B cell (primary cell): ENCODE data around the gene SHROOM2. TPM values are rescaled to one million over a fixed set of nuclear protein-coding genes. Genes with fewer than 3 reads are reported as not detected.

ENCODE experiments used
- ATAC-seq: fragments of 200-7000 bp; cut with Tn5 transposase; one replicate; pipeline ENCODE4 v1.10.0; 2021; ENCODE audit warnings: low read depth, mild to moderate bottlenecking, moderate number of reproducible peaks, moderate library complexity
- CTCF ChIA-PET: fragments of 350-600 bp; sonication (Branson Sonifier 250); formaldehyde crosslinking; loops from one replicate; lab custom pipeline; 2021; ENCODE audit warnings: antibody characterized with exemption, inconsistent platforms; lab: Charles Lee
- POLR2A ChIA-PET: fragments of 350-600 bp; sonication (Branson Sonifier 250); formaldehyde crosslinking; loops from one replicate; lab custom pipeline; 2021; ENCODE audit warnings: antibody characterized with exemption; lab: Charles Lee
- DNase-seq: peaks from one replicate; pipeline ENCODE4 v3.0.0; 2013
- H2AFZ ChIP-seq: 2 replicates; pipeline ENCODE4 v1.6.1; 2012; ENCODE audit warnings: mild to moderate bottlenecking, low read depth, low read length; ENCODE audit not compliant: insufficient read depth, poor library complexity, severe bottlenecking
- H3K27ac ChIP-seq, 2 donors: 1 replicate in 1 of 2; 2 replicates in 1 of 2; pipeline ENCODE4 v1.5.1; 2012 to 2013; ENCODE audit warnings: low read length in 2 of 2, mild to moderate bottlenecking in 2 of 2, moderate library complexity in 1 of 2
- H3K27me3 ChIP-seq, 4 experiments: fragments of 200-600 bp in 1 of 4; sonication (generic) in 1 of 4; replicated peaks in 1 of 4; 1 replicate in 2 of 4; 2 replicates in 2 of 4; pipeline versions ENCODE4 v1.6.1 to v1.7.0; 2013 to 2016; ENCODE audit warnings: low read length in 3 of 4, mild to moderate bottlenecking in 2 of 4, mixed read lengths in 1 of 4, moderate library complexity in 1 of 4; ENCODE audit not compliant: insufficient read depth in 4 of 4, control insufficient read depth in 3 of 4; ENCODE audit errors: control extremely low read depth in 1 of 4
- H3K36me3 ChIP-seq, 2 experiments: replicated peaks in 1 of 2; 1 replicate in 1 of 2; 2 replicates in 1 of 2; pipeline versions ENCODE4 v1.6.1 to v1.7.1; 2013; ENCODE audit warnings: low read length in 1 of 2; ENCODE audit not compliant: insufficient read depth in 2 of 2, control insufficient read depth in 1 of 2; ENCODE audit errors: control extremely low read depth in 1 of 2, extremely low read depth in 1 of 2
- H3K4me1 ChIP-seq, 2 donors: fragments of 200-600 bp in 1 of 2; sonication (generic) in 1 of 2; 1 replicate in 1 of 2; 2 replicates in 1 of 2; pipeline versions ENCODE4 v1.5.1 to v1.6.1; 2013 to 2017; ENCODE audit warnings: low read length in 2 of 2; ENCODE audit not compliant: control insufficient read depth in 2 of 2, insufficient read depth in 2 of 2
- H3K4me2 ChIP-seq: replicated peaks from 2 replicates; pipeline ENCODE3; 2012; ENCODE audit warnings: mild to moderate bottlenecking, low read depth, low read length; ENCODE audit not compliant: poor library complexity, severe bottlenecking
- H3K4me3 ChIP-seq, 5 experiments: fragments of 200-600 bp in 1 of 5; sonication (generic) in 1 of 5; 1 replicate in 3 of 5; 2 replicates in 2 of 5; pipeline versions ENCODE4 v1.5.1 to v1.7.0; 2011 to 2016; ENCODE audit warnings: low read length in 4 of 5, mild to moderate bottlenecking in 4 of 5, low read depth in 2 of 5, control low read depth in 1 of 5, moderate library complexity in 1 of 5; ENCODE audit not compliant: insufficient read depth in 1 of 5; ENCODE audit errors: control extremely low read depth in 1 of 5, extremely low read depth in 1 of 5
- H3K79me2 ChIP-seq: fragments of 200-600 bp; sonication (generic); one replicate; pipeline ENCODE4 v1.6.0; 2016; ENCODE audit warnings: low read length; ENCODE audit not compliant: control insufficient read depth, insufficient read depth
- H3K9ac ChIP-seq: fragments of 200-600 bp; sonication (generic); 2 replicates; pipeline ENCODE4 v1.6.1; 2017; ENCODE audit warnings: mild to moderate bottlenecking, low read length, moderate library complexity
- H3K9me3 ChIP-seq, 3 donors: one replicate each; pipeline versions ENCODE4 v1.6.1 to v1.7.1; 2013; ENCODE audit warnings: low read length in 2 of 3; ENCODE audit not compliant: control insufficient read depth in 2 of 3, insufficient read depth in 1 of 3; ENCODE audit errors: control extremely low read depth in 1 of 3
- H4K20me1 ChIP-seq: 2 replicates; pipeline ENCODE4 v1.6.0; 2012; ENCODE audit warnings: mild to moderate bottlenecking, low read length; ENCODE audit not compliant: insufficient read depth, control insufficient read depth, poor library complexity, severe bottlenecking
- H3K27ac Mint-ChIP-seq: one replicate; pipeline ENCODE4 v1.8.0; 2021; ENCODE audit warnings: mixed read lengths
- H3K27me3 Mint-ChIP-seq: one replicate; pipeline ENCODE4 v1.8.0; 2021; ENCODE audit warnings: mixed read lengths
- H3K4me1 Mint-ChIP-seq: one replicate; pipeline ENCODE4 v1.8.0; 2021; ENCODE audit warnings: mixed read lengths
- H3K4me3 Mint-ChIP-seq: one replicate; pipeline ENCODE4 v1.8.0; 2021; ENCODE audit warnings: mixed read lengths
- H3K9me3 Mint-ChIP-seq: one replicate; pipeline ENCODE4 v1.8.0; 2022; ENCODE audit warnings: mixed read lengths; ENCODE audit not compliant: insufficient read depth
- CTCF ChIP-seq: fragments of 200-600 bp; IDR thresholded peaks from one replicate; pipeline ENCODE4 v1.8.0; 2022; ENCODE audit warnings: antibody characterized with exemption, mild to moderate bottlenecking
- EZH2 ChIP-seq: IDR thresholded peaks from 2 replicates; pipeline ENCODE4 v1.6.1; 2012; ENCODE audit warnings: borderline replicate concordance, low read depth, mild to moderate bottlenecking, moderate library complexity, low read length; ENCODE audit not compliant: insufficient read depth, poor library complexity, severe bottlenecking
- WGBS: methylation state at CpG from one replicate; pipeline ENCODE4 v1.1.5; 2013; ENCODE audit warnings: missing lambda C conversion rate; ENCODE audit not compliant: insufficient coverage; 5-methylcytosine and 5-hydroxymethylcytosine counted together
- intact Hi-C: fragments of 100-400 bp; cut with micrococcal nuclease; formaldehyde crosslinking; loops from one replicate; pipeline ENCODE4 v1.10.0; 2022
- polyA plus RNA-seq: library from polyadenylated mRNA; depleted of rRNA; stranded (reverse); fragments of >200 nt; gene quantifications from 2 replicates; pipeline ENCODE4 v1.2.3, GENCODE V29; 2012
- total RNA-seq, 2 donors: library from RNA; stranded (reverse); fragments of 120-200 nt in 1 of 2; gene quantifications; 1 replicate in 1 of 2; 2 replicates in 1 of 2; pipeline versions ENCODE4 v1.2.3 to v1.2.4, GENCODE V29; 2013 to 2022

Gene SHROOM2
- total and polyA plus RNA-seq, 2 donors (not counting 1 experiment from before 2014, with no cell fraction given), result not detected

- H3K4me1 Mint-ChIP-seq, result peaks cover 2% of the 10 kb centered on the region
- 93% methylated on average over 4 of the region's 12 CpGs for WGBS
These were observed 92.1 kb downstream of the SHROOM2 start for GRCh38 chrX:9878146-9878820.

More at GRCh38 chrX:9878146-9878820, 92.1 kb downstream of the SHROOM2 start:
- no peak overlapping the region for H3K4me2 ChIP-seq
- peaks cover 11% of the 10 kb centered on the region for H3K27me3 Mint-ChIP-seq
- no peaks in the 10 kb centered on the region for H3K36me3 ChIP-seq
- no peaks in the 10 kb centered on the region for H3K79me2 ChIP-seq
- H3K4me1 ChIP-seq, result no peaks in the 10 kb centered on the region
- H4K20me1 ChIP-seq, result no peaks in the 10 kb centered on the region
- intact Hi-C loops, result no loop called here
- no peak for DNase-seq
- no peak overlapping the region for H3K27ac Mint-ChIP-seq
- peaks cover 0 to 3% (median 0%) of the 10 kb centered on the region in 4 experiments for H3K27me3 ChIP-seq
- H2AFZ ChIP-seq, result no peak overlapping the region
- ATAC-seq, result no peak
- H3K4me3 ChIP-seq, result no peak overlapping the region
- CTCF ChIA-PET, result interaction anchor here (0.6 to 1.2 kb wide), 2 partner anchors 10 to 124 kb away, joined by 3 read pairs; no protein-coding TSS in a partner anchor
- TF ChIP-seq CTCF, result no peak
- no peak for TF ChIP-seq EZH2
- H3K27ac ChIP-seq, result no peak overlapping the region
- no peaks in the 10 kb centered on the region for H3K9me3 ChIP-seq
- H3K4me3 Mint-ChIP-seq, result no peak overlapping the region
- H3K9ac ChIP-seq, result no peak overlapping the region
- POLR2A ChIA-PET, result interaction anchor here (0.6 kb wide), 1 partner anchor 21 kb away, joined by 3 read pairs; no protein-coding TSS in a partner anchor
- H3K9me3 Mint-ChIP-seq, result no peaks in the 10 kb centered on the region
